HAP-1 (cell line): ENCODE results near the gene KLHL18.
"Not testable (repeated sequence)": the region's sequence is repeated elsewhere in the genome, so short reads cannot be mapped to it uniquely, and the experiment has no call there.

Source experiments
- DNase-seq, 2 experiments: peaks; one replicate each; pipeline ENCODE4 v3.0.0-alpha.2; 2016 to 2020; ENCODE audit warnings: low spot score in 2 of 2
- H3K27me3 ChIP-seq: fragments of 250-450 bp; sonication (Bioruptor Pico); 2 replicates; pipeline ENCODE4 v1.5.1; 2020; ENCODE audit warnings: low read depth, mild to moderate bottlenecking, moderate library complexity
- H3K36me3 ChIP-seq: fragments of 250-450 bp; sonication (Bioruptor Pico); replicated peaks from 2 replicates; pipeline ENCODE4 v1.5.1; 2020; ENCODE audit warnings: mild to moderate bottlenecking
- H3K4me1 ChIP-seq: fragments of 250-450 bp; sonication (Bioruptor Pico); 2 replicates; pipeline ENCODE4 v1.5.1; 2020; ENCODE audit warnings: mild to moderate bottlenecking
- H3K4me3 ChIP-seq: fragments of 250-450 bp; sonication (Bioruptor Pico); 2 replicates; pipeline ENCODE4 v1.5.1; 2020; ENCODE audit warnings: mild to moderate bottlenecking, moderate library complexity
- H3K9me3 ChIP-seq: fragments of 250-450 bp; sonication (Bioruptor Pico); 2 replicates; pipeline ENCODE4 v1.5.1; 2020; ENCODE audit warnings: mild to moderate bottlenecking, moderate library complexity
- in situ Hi-C: fragments of 300-500 bp; cut with MboI; formaldehyde crosslinking; loops from 3 replicates; pipeline ENCODE4 v1.14.3; 2020; ENCODE audit warnings: low sequenced_read_pairs, inconsistent platforms, mixed read lengths

KLHL18 gene

GRCh38 chr3:47309231-47309630, 26.5 kb downstream of the KLHL18 start:
- H3K27me3 ChIP-seq, H3K4me3 ChIP-seq, H3K9me3 ChIP-seq, in situ Hi-C loops, DNase-seq, H3K36me3 ChIP-seq: not testable (repeated sequence)
- H3K4me1 ChIP-seq: peaks cover 11% of the 10 kb centered on the region

DNA sequence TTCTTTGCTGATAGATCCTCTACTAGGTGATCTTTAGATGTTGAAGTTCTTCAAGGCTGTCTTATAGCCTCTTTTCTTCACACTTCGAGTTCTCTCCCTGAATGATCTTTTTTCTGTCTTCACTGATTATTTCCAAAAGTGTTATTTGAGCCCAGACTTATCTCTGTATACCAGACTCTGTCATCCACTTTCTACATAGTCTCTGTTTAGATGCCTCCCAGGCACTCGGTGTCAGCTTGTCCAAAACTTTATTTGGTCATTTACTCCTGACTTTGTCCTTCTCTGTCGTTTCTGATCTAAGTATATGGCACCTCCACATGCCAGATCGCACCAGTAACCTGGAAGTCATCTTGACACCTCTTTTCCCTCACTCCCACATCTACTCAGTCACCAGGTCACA, 27.6 kb downstream of the KLHL18 start:
- H3K4me3 ChIP-seq: no peak overlapping the region
- no peak for DNase-seq
- no peaks in the 10 kb centered on the region; the same call in 1 of the 2 replicates for H3K36me3 ChIP-seq
- no peaks in the 10 kb centered on the region for H3K27me3 ChIP-seq
- H3K9me3 ChIP-seq: no peaks in the 10 kb centered on the region
- peaks cover 18% of the 10 kb centered on the region for H3K4me1 ChIP-seq
- in situ Hi-C loops: no loop called here

DNA sequence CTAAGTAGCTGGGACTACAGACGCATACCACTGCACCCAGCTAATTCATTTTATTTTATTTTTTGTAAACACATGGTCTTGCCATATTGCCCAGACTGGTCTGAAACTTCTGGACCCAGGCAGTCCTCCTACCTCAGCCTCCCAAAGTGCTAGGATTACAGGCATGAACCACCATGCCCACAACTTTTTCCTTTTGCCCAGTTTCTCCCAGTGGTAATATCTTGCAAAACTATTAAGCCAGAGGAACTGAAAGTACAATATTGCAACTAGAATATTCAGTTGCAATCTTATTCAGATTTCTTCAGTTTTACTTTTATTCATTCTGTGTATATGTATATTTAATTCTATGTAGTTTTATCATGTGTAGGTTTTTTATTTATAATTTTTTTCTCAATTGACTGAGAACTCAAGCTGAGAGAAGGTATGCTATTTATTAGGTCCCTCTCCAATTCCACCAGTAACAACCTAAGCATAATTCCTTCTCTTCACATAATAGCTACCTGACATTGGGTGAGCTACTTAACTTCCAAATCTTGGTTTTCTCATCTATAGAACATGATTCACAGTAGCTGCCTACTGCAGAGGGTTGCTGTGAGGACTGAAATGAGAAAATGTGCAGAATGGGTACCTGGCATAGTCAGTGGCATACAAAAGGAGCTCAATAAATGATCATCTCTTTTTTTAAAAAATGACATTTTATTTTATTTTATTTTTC, 30.8 kb downstream of the KLHL18 start:
- in situ Hi-C loops: no loop called here
- Histone ChIP-seq H3K4me3 (no peak overlapping the region), H3K27me3 (no peaks in the 10 kb centered on the region), H3K4me1 (peaks cover 12% of the 10 kb centered on the region), H3K36me3 (no peaks in the 10 kb centered on the region), H3K9me3 (no peaks in the 10 kb centered on the region)
- DNase-seq: no peak

DNA sequence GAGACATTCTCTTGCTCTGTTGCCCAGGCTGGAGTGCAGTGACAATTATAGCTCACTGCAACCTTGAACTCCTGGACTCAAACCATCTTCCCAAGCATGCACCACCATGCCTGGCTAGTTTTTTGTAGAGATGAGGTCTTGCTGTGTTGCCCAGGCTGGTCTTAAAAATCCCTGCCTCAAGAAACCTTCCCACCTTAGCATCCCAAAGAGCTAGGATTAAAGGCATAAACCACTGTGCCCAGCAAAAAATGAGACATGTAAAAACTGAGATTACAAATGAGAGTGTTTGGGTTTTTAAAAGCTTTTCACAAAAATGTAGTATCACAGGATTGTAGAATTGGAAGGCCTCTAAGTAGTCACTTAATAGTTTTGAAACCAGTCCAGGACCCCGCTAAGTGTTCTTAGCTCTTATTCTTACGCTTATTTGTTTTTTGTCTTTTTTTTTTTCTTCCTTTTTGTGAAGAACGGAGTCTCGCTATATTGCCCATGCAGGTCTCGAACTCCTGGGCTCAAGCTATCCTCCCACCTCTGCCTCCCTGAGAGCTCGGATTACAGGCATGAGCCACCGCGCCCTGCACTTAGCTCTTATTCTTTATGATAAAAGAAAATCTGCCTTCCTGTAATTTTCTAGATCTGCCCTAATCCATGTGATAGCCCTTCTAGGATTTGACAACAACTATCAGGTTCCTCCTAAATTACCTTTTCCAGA, 31.5 kb downstream of the KLHL18 start:
- Histone ChIP-seq H3K9me3 (no peaks in the 10 kb centered on the region), H3K36me3 (no peaks in the 10 kb centered on the region), H3K4me3 (no peak overlapping the region), H3K27me3 (no peaks in the 10 kb centered on the region), H3K4me1 (peaks cover 16% of the 10 kb centered on the region)
- peak in 1 of 2 experiments; percentile 34 for DNase-seq
- in situ Hi-C loops: no loop called here

DNA sequence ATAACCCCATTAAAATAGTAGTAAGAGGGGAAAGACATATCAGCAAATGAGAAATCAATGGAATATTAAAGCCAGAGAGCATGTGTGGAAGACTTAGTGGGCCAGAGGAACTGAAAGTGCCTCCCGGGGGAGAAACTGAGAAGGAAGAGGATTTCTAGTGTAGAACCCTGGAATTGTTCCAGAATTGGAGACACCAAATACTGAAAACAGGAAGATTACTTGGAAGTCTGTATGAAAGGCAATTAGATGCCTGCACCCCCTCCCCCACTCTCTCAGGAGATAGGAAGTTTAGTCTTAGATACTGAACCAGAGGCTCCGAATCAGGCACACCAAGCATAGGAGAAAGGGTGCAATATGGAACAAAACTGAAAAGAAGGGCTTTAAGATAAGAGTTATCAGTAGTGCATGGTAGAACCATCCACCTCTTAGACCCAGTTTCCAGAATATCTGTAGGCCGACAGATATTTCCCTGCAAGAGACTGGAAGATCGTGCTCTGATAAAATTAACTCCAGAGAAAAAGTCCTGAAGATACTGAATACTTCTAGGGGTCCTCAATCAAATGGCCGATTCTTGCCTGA, 32.4 kb downstream of the KLHL18 start:
- Histone ChIP-seq H3K9me3 (no peaks in the 10 kb centered on the region), H3K36me3 (peaks cover 9% of the 10 kb centered on the region), H3K4me1 (peaks cover 16% of the 10 kb centered on the region), H3K4me3 (no peak overlapping the region), H3K27me3 (no peaks in the 10 kb centered on the region)
- DNase-seq: no peak
- in situ Hi-C loops: no loop called here

GRCh38 chr3:47316151-47316550, 33.4 kb downstream of the KLHL18 start:
- in situ Hi-C loops: not testable (repeated sequence)

GRCh38 chr3:47318916-47319315, 36.2 kb downstream of the KLHL18 start:
- no peak overlapping the region for H3K4me3 ChIP-seq
- in situ Hi-C loops: no loop called here
- H3K4me1 ChIP-seq: peaks cover 16% of the 10 kb centered on the region
- no peak for DNase-seq
- no peaks in the 10 kb centered on the region for H3K27me3 ChIP-seq
- H3K36me3 ChIP-seq: peaks cover 41% of the 10 kb centered on the region
- no peaks in the 10 kb centered on the region for H3K9me3 ChIP-seq

More at GRCh38 chr3:47316151-47316550, 33.4 kb downstream of the KLHL18 start:
- not testable (repeated sequence) for DNase-seq, H3K9me3 ChIP-seq, H3K4me3 ChIP-seq, H3K27me3 ChIP-seq
- Histone ChIP-seq H3K4me1 (peaks cover 16% of the 10 kb centered on the region), H3K36me3 (peaks cover 18% of the 10 kb centered on the region)

DNA sequence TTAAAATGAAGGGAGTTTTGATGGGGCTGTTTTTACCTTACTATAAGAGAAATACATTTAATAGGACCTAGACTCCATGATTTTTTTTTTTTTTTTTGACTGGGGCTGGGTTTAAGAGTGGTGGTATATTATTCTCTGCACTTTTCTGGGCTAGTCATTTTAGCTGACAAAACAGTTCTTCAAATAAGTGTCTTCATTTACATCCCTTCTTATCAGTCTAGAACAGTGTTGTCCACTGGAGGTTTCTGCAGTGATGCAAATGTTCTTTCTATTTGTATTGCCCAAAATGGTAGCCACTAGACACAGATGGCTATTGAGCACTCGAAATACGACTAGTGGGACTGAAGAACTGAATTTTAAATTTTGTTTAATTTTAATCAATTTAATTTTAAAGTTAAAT, 37.2 kb downstream of the KLHL18 start:
- peaks cover 48% of the 10 kb centered on the region for H3K36me3 ChIP-seq
- H3K27me3 ChIP-seq: no peaks in the 10 kb centered on the region
- peaks cover 9% of the 10 kb centered on the region for H3K4me1 ChIP-seq
- H3K9me3 ChIP-seq: no peaks in the 10 kb centered on the region
- in situ Hi-C loops: loop anchor here (10.0 kb wide), 1 partner anchor 65 kb away; no protein-coding TSS in a partner anchor
- H3K4me3 ChIP-seq: no peak overlapping the region
- DNase-seq: no peak

DNA sequence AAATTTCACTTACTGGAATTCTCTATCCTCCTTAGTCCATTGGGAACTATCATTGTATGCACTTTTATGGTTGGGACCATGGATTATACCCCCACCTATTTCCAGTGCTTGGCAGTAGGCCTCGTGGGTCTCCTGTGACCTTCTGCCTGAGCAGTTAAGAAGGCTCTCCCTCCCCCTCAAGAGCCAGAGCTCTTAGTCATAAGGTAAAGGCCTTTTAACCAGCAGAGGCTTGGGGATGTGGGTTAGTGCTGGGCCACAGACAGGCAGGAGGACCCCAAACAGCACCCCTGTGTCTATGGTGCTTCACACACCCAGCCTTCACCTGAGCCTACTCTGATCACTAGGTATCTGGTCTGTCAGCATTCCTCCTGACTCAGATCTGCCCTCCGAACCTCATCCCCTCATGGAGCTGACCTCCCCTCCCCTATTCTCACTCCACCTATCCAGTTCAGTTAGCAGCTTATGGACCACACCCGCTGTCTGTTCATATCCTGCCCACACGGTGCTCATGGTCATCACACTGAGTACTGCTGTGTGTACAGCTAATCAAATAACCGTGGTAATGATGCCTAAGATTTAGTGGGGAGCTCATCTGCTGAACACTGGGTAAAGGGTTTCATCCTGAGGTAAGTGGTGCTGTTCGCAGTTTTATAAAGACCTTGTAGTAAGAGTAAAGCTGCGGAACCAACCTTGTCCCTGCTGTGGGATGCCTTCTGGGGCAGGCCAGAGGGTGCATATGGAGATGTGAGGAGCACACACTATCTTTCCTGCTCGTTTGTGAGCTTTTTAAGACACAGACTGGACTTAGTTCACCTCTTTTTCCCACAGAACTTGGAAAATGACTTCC, 40.9 kb downstream of the KLHL18 start:
- no peaks in the 10 kb centered on the region for H3K9me3 ChIP-seq
- no peak overlapping the region for H3K4me3 ChIP-seq
- in situ Hi-C loops: loop anchor here (10.0 kb wide), 1 partner anchor 69 kb away; no protein-coding TSS in a partner anchor
- DNase-seq: no peak
- no peaks in the 10 kb centered on the region for H3K27me3 ChIP-seq
- H3K36me3 ChIP-seq: peaks cover 70% of the 10 kb centered on the region
- H3K4me1 ChIP-seq: peaks cover 3% of the 10 kb centered on the region; the same call in 1 of the 2 replicates

GRCh38 chr3:47324278-47324865, 41.6 kb downstream of the KLHL18 start:
- Histone ChIP-seq H3K9me3 (no peaks in the 10 kb centered on the region), H3K36me3 (peaks cover 70% of the 10 kb centered on the region), H3K27me3 (no peaks in the 10 kb centered on the region), H3K4me3 (no peak overlapping the region), H3K4me1 (no peaks in the 10 kb centered on the region)
- peak; percentile 81 to 82 for DNase-seq
- in situ Hi-C loops: loop anchor here (10.0 kb wide), 1 partner anchor 70 kb away; no protein-coding TSS in a partner anchor

GRCh38 chr3:47333907-47334306, 51.2 kb downstream of the KLHL18 start:
- no peak for DNase-seq
- H3K4me3 ChIP-seq: no peak overlapping the region
- peaks cover 78% of the 10 kb centered on the region for H3K36me3 ChIP-seq
- no peaks in the 10 kb centered on the region for H3K4me1 ChIP-seq
- H3K27me3 ChIP-seq: no peaks in the 10 kb centered on the region
- in situ Hi-C loops: no loop called here
- no peaks in the 10 kb centered on the region for H3K9me3 ChIP-seq

DNA sequence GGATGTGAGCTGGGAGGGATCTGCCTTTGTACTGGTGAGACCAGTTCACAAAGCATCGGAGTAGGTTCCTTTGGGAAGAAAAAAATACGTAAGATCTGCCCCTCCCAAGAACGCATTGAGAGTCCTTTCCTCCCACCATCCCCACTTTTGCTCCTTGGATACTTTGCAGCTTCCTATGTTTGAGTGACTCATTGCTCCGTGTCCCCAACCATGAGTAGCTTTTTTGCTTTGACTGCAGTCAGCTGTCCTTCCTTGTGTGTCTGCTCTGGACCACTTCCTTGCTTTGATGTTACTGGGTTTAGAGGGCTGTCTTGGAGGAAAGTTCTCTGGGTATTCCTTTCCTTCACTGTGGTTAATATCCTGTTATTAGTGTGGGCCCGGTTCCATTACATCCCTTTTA, 54.9 kb downstream of the KLHL18 start:
- Histone ChIP-seq H3K27me3 (no peaks in the 10 kb centered on the region), H3K4me1 (no peaks in the 10 kb centered on the region), H3K4me3 (no peak overlapping the region), H3K9me3 (no peaks in the 10 kb centered on the region), H3K36me3 (peaks cover 59% of the 10 kb centered on the region)
- DNase-seq: no peak
- in situ Hi-C loops: no loop called here

DNA sequence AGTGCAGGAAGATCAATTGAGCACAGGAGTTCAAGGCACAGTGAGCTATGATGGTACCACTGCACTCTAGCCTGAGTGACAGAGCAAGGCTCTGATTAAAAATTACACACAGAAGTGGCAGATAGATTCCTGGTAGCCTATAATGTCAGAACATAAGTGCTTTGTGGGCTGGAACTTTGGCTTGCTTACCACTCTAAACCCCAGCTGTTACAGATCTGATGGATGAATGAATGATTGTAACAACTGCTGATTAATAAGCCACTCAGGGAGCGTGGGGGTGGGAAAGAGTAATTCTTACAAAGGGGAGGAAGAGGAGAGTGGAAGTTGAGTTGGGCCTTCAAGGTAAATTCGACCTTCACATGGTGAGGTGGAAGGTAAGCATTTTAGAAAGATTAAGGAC, 57.2 kb downstream of the KLHL18 start:
- Histone ChIP-seq H3K4me3 (no peak overlapping the region), H3K27me3 (no peaks in the 10 kb centered on the region), H3K4me1 (no peaks in the 10 kb centered on the region), H3K36me3 (peaks cover 58% of the 10 kb centered on the region), H3K9me3 (no peaks in the 10 kb centered on the region)
- in situ Hi-C loops: no loop called here
- DNase-seq: no peak
